Peyer's patch (tissue), 4 donors: ENCODE measurements around the gene SCN1A.

Experiments used
- POLR2A ChIP-seq, 2 donors: fragments of 450-650 bp; IDR thresholded peaks; one replicate each; pipeline ENCODE4 v1.5.1; 2017; ENCODE audit warnings: antibody characterized with exemption in 2 of 2, mild to moderate bottlenecking in 2 of 2, moderate library complexity in 2 of 2
- TF ChIP-seq, protein P1 (sequence below), 6 experiments: fragments of 450-650 bp in 4 of 6; fragments of 200-600 bp in 2 of 6; sonication (generic) in 1 of 6; IDR thresholded peaks; one replicate each; pipeline ENCODE4 v1.5.1; 2017 to 2019; ENCODE audit warnings: antibody characterized with exemption in 6 of 6, mild to moderate bottlenecking in 3 of 6, moderate library complexity in 1 of 6

DNA sequence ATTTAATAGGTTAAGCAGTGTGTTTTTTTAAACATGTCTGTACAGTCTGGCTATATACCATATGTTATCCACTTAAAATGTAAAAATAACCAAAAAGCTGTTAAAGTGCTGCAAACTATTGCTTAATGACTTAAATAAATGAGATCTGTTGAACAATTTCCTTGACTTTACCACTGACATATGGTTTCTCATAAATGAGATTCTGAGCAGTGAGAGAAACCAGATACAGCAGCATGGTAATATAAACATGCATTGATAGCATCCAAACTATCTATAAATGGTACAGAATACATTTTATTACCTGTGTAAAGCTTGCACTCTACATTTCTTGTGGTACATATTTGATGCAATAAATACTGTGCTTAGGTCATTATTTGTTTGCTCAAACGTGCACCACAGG lies 138.0 kb downstream of the SCN1A start:
- TF ChIP-seq, protein P1, sequence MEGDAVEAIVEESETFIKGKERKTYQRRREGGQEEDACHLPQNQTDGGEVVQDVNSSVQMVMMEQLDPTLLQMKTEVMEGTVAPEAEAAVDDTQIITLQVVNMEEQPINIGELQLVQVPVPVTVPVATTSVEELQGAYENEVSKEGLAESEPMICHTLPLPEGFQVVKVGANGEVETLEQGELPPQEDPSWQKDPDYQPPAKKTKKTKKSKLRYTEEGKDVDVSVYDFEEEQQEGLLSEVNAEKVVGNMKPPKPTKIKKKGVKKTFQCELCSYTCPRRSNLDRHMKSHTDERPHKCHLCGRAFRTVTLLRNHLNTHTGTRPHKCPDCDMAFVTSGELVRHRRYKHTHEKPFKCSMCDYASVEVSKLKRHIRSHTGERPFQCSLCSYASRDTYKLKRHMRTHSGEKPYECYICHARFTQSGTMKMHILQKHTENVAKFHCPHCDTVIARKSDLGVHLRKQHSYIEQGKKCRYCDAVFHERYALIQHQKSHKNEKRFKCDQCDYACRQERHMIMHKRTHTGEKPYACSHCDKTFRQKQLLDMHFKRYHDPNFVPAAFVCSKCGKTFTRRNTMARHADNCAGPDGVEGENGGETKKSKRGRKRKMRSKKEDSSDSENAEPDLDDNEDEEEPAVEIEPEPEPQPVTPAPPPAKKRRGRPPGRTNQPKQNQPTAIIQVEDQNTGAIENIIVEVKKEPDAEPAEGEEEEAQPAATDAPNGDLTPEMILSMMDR (IDR thresholded peaks at IDR 0.05) = no peak
- no peak for TF ChIP-seq POLR2A (IDR thresholded peaks at IDR 0.05)
